WTC11 (cell line): ENCODE measurements around the gene GPRIN3. TPM values are rescaled to one million over a fixed set of nuclear protein-coding genes. Genes with fewer than 3 reads are reported as not detected.

Experiments used
- ATAC-seq: fragments of 200-7000 bp; cut with Tn5 transposase; 2 replicates; pipeline ENCODE4 v1.10.0; 2021; ENCODE audit warnings: mild to moderate bottlenecking, moderate library complexity
- CTCF ChIA-PET: fragments of 300-600 bp; sonication (Branson Sonifier 250); formaldehyde crosslinking; loops from one replicate; lab custom pipeline; 2021; ENCODE audit warnings: antibody characterized with exemption; lab: Charles Lee
- POLR2A ChIA-PET: fragments of 350-600 bp; sonication (Branson Sonifier 250); formaldehyde crosslinking; loops from one replicate; lab custom pipeline; 2021; ENCODE audit warnings: antibody characterized with exemption; lab: Charles Lee
- DNase-seq: peaks from one replicate; pipeline ENCODE4 v3.0.0; 2021; ENCODE audit warnings: low spot score
- H3K27ac Mint-ChIP-seq: 2 replicates; pipeline ENCODE4 v1.8.0; 2021; ENCODE audit warnings: mixed read lengths
- H3K27me3 Mint-ChIP-seq: 2 replicates; pipeline ENCODE4 v1.8.0; 2021; ENCODE audit warnings: low read depth, mild to moderate bottlenecking, moderate library complexity, mixed read lengths
- H3K36me3 Mint-ChIP-seq: 2 replicates; pipeline ENCODE4 v1.8.0; 2021; ENCODE audit warnings: mixed read lengths
- H3K4me1 Mint-ChIP-seq: 2 replicates; pipeline ENCODE4 v1.8.0; 2022; ENCODE audit warnings: mixed read lengths
- H3K4me3 Mint-ChIP-seq: 2 replicates; pipeline ENCODE4 v1.8.0; 2021; ENCODE audit warnings: mild to moderate bottlenecking, moderate library complexity, mixed read lengths
- H3K9me3 Mint-ChIP-seq: 2 replicates; pipeline ENCODE4 v1.8.0; 2021; ENCODE audit warnings: mixed read lengths
- AR ChIP-seq: fragments of 250-450 bp; sonication (Bioruptor Pico); IDR thresholded peaks from 2 replicates; pipeline ENCODE4 v1.9.0; 2021; ENCODE audit warnings: mild to moderate bottlenecking
- ATF2 ChIP-seq: sonication (generic); formaldehyde crosslinking; IDR thresholded peaks from 2 replicates; pipeline ENCODE4 v1.8.1; 2022; ENCODE audit warnings: low read depth, missing genetic modification reagents, borderline replicate concordance
- CREB1 ChIP-seq: sonication (generic); formaldehyde crosslinking; IDR thresholded peaks from 2 replicates; pipeline ENCODE4 v1.8.0; 2023; ENCODE audit warnings: mild to moderate bottlenecking, missing genetic modification reagents
- CREM ChIP-seq: sonication (generic); formaldehyde crosslinking; IDR thresholded peaks from 2 replicates; pipeline ENCODE4 v1.8.1; 2022; ENCODE audit warnings: mild to moderate bottlenecking, missing genetic modification reagents, moderate library complexity
- EMX1 ChIP-seq: fragments of 250-450 bp; sonication (Bioruptor Pico); IDR thresholded peaks from 2 replicates; pipeline ENCODE4 v1.8.0; 2021; ENCODE audit warnings: mild to moderate bottlenecking
- ESRRA ChIP-seq: sonication (generic); formaldehyde crosslinking; IDR thresholded peaks from 2 replicates; pipeline ENCODE4 v1.8.1; 2022; ENCODE audit warnings: mild to moderate bottlenecking, missing genetic modification reagents, borderline replicate concordance
- FOXP1 ChIP-seq: sonication (generic); formaldehyde crosslinking; IDR thresholded peaks from 2 replicates; pipeline ENCODE4 v1.8.0; 2022; ENCODE audit warnings: missing genetic modification reagents, mild to moderate bottlenecking, moderate library complexity, borderline replicate concordance
- GABPB1 ChIP-seq: sonication (generic); formaldehyde crosslinking; IDR thresholded peaks from 2 replicates; pipeline ENCODE4 v1.8.1; 2023; ENCODE audit warnings: mild to moderate bottlenecking, missing genetic modification reagents
- JUN ChIP-seq: sonication (generic); formaldehyde crosslinking; IDR thresholded peaks from 2 replicates; pipeline ENCODE4 v1.8.0; 2023; ENCODE audit warnings: mild to moderate bottlenecking, missing genetic modification reagents
- MAX ChIP-seq: sonication (generic); formaldehyde crosslinking; IDR thresholded peaks from 2 replicates; pipeline ENCODE4 v1.8.0; 2022; ENCODE audit warnings: mild to moderate bottlenecking, missing genetic modification reagents
- PRDM15 ChIP-seq: sonication (generic); formaldehyde crosslinking; IDR thresholded peaks from 2 replicates; pipeline ENCODE4 v1.8.0; 2022; ENCODE audit warnings: missing genetic modification reagents
- SMAD3 ChIP-seq: sonication (generic); formaldehyde crosslinking; IDR thresholded peaks from 2 replicates; pipeline ENCODE4 v1.8.0; 2022; ENCODE audit warnings: missing genetic modification reagents, mild to moderate bottlenecking, borderline replicate concordance
- TP53 ChIP-seq: sonication (generic); formaldehyde crosslinking; IDR thresholded peaks from 2 replicates; pipeline ENCODE4 v1.8.1; 2023; ENCODE audit warnings: mild to moderate bottlenecking, missing genetic modification reagents
- ZBTB21 ChIP-seq: sonication (generic); formaldehyde crosslinking; IDR thresholded peaks from 2 replicates; pipeline ENCODE4 v1.8.1; 2023; ENCODE audit warnings: mild to moderate bottlenecking, missing genetic modification reagents, borderline replicate concordance
- total RNA-seq: library from RNA; stranded (reverse); gene quantifications from 3 replicates; pipeline ENCODE4 v1.2.3, GENCODE V29; 2021
- TF ChIP-seq, protein P1 (sequence below): sonication (generic); formaldehyde crosslinking; IDR thresholded peaks from 2 replicates; pipeline ENCODE4 v1.8.0; 2023; ENCODE audit warnings: missing genetic modification reagents
- TF ChIP-seq, protein P2 (sequence below): sonication (generic); formaldehyde crosslinking; conservative IDR thresholded peaks from 2 replicates; pipeline ENCODE4 v1.8.1; 2023; ENCODE audit warnings: mild to moderate bottlenecking, low read depth, missing genetic modification reagents, moderate library complexity
- TF ChIP-seq, protein P3 (sequence below): sonication (generic); formaldehyde crosslinking; conservative IDR thresholded peaks from 2 replicates; pipeline ENCODE4 v1.8.1; 2022; ENCODE audit warnings: mild to moderate bottlenecking, missing genetic modification reagents
- TF ChIP-seq, protein P4 (sequence below): fragments of 250-450 bp; sonication (Bioruptor Pico); IDR thresholded peaks from 2 replicates; pipeline ENCODE4 v1.9.0; 2021; ENCODE audit warnings: mild to moderate bottlenecking
- TF ChIP-seq, protein P5 (sequence below): sonication (generic); formaldehyde crosslinking; IDR thresholded peaks from 2 replicates; pipeline ENCODE4 v1.8.0; 2022; ENCODE audit warnings: mild to moderate bottlenecking, missing genetic modification reagents

The GPRIN3 gene
- total RNA-seq, 1 experiment from 2014 or later, result 2.0 TPM

DNA sequence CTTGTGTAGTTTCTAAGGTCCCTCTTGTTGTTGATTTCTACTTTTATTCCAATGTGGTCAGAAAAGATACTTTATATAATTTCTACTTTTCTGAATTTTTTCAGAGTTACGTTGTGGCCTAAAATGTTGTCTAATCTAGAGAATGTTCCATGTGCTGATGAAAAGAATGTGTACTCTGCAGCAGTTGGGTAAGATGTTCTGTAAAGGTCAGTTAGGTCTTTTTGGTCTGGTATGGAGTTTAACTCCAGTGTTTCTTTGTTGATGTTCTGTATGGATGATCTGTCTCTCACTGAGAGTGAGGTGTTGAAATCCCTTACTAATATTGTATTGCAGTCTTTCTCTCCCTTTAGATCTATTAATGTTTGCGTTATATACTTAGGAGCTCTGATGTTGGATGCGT, 37.0 kb upstream of the GPRIN3 start:
- no peaks in the 10 kb centered on the region for H3K4me1 Mint-ChIP-seq
- peaks cover 13% of the 10 kb centered on the region for H3K9me3 Mint-ChIP-seq
- no peak overlapping the region for H3K27ac Mint-ChIP-seq
- TF ChIP-seq AR (CRISPR knock-in tag) (no peak), MAX (CRISPR knock-in tag) (no peak), FOXP1 (CRISPR knock-in tag) (no peak), ESRRA (CRISPR knock-in tag) (no peak), JUN (no peak)
- TF ChIP-seq, protein P1, sequence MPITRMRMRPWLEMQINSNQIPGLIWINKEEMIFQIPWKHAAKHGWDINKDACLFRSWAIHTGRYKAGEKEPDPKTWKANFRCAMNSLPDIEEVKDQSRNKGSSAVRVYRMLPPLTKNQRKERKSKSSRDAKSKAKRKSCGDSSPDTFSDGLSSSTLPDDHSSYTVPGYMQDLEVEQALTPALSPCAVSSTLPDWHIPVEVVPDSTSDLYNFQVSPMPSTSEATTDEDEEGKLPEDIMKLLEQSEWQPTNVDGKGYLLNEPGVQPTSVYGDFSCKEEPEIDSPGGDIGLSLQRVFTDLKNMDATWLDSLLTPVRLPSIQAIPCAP, result no peak
- TF ChIP-seq, protein P2, sequence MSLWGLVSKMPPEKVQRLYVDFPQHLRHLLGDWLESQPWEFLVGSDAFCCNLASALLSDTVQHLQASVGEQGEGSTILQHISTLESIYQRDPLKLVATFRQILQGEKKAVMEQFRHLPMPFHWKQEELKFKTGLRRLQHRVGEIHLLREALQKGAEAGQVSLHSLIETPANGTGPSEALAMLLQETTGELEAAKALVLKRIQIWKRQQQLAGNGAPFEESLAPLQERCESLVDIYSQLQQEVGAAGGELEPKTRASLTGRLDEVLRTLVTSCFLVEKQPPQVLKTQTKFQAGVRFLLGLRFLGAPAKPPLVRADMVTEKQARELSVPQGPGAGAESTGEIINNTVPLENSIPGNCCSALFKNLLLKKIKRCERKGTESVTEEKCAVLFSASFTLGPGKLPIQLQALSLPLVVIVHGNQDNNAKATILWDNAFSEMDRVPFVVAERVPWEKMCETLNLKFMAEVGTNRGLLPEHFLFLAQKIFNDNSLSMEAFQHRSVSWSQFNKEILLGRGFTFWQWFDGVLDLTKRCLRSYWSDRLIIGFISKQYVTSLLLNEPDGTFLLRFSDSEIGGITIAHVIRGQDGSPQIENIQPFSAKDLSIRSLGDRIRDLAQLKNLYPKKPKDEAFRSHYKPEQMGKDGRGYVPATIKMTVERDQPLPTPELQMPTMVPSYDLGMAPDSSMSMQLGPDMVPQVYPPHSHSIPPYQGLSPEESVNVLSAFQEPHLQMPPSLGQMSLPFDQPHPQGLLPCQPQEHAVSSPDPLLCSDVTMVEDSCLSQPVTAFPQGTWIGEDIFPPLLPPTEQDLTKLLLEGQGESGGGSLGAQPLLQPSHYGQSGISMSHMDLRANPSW (CRISPR knock-in tag), result no peak
- TF ChIP-seq, protein P3, sequence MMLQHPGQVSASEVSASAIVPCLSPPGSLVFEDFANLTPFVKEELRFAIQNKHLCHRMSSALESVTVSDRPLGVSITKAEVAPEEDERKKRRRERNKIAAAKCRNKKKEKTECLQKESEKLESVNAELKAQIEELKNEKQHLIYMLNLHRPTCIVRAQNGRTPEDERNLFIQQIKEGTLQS (CRISPR knock-in tag), result no peak
- CTCF ChIA-PET, result no interaction called here
- no peak for DNase-seq
- 0 out of 2 replicates have a peak, but pooled peaks cover 6% of the 10 kb centered on the region for H3K36me3 Mint-ChIP-seq
- H3K27me3 Mint-ChIP-seq, result no peaks in the 10 kb centered on the region; the same call in 1 of the 2 replicates
- no peak overlapping the region for H3K4me3 Mint-ChIP-seq
- no peak for ATAC-seq
- POLR2A ChIA-PET, result no interaction called here

GRCh38 chr4:89338206-89338605, 30.6 kb upstream of the GPRIN3 start:
- TF ChIP-seq SMAD3 (no peak), GABPB1 (CRISPR knock-in tag) (no peak), EMX1 (CRISPR knock-in tag) (no peak), CREB1 (CRISPR knock-in tag) (no peak), ZBTB21 (CRISPR knock-in tag) (no peak), TP53 (no peak), PRDM15 (CRISPR knock-in tag) (no peak), ATF2 (CRISPR knock-in tag) (no peak), CREM (CRISPR knock-in tag) (no peak)
- TF ChIP-seq, protein P4, sequence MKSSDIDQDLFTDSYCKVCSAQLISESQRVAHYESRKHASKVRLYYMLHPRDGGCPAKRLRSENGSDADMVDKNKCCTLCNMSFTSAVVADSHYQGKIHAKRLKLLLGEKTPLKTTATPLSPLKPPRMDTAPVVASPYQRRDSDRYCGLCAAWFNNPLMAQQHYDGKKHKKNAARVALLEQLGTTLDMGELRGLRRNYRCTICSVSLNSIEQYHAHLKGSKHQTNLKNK (CRISPR knock-in tag), result no peak
- TF ChIP-seq, protein P5, sequence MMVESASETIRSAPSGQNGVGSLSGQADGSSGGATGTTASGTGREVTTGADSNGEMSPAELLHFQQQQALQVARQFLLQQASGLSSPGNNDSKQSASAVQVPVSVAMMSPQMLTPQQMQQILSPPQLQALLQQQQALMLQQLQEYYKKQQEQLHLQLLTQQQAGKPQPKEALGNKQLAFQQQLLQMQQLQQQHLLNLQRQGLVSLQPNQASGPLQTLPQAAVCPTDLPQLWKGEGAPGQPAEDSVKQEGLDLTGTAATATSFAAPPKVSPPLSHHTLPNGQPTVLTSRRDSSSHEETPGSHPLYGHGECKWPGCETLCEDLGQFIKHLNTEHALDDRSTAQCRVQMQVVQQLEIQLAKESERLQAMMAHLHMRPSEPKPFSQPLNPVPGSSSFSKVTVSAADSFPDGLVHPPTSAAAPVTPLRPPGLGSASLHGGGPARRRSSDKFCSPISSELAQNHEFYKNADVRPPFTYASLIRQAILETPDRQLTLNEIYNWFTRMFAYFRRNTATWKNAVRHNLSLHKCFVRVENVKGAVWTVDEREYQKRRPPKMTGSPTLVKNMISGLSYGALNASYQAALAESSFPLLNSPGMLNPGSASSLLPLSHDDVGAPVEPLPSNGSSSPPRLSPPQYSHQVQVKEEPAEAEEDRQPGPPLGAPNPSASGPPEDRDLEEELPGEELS, result no peak
- TF ChIP-seq, all 79 proteins: peak for 0
- POLR2A ChIA-PET, result no interaction called here
- ATAC-seq, result no peak
- Mint-ChIP-seq H3K9me3 (no peaks in the 10 kb centered on the region), H3K4me3 (no peak overlapping the region), H3K4me1 (no peaks in the 10 kb centered on the region), H3K36me3 (no peaks in the 10 kb centered on the region), H3K27me3 (no peaks in the 10 kb centered on the region; the same call in 1 of the 2 replicates), H3K27ac (no peak overlapping the region)
- CTCF ChIA-PET, result no interaction called here
- DNase-seq, result no peak
